Measurements from ENCODE around the gene ZNF699. TPM values are rescaled to one million over a fixed set of nuclear protein-coding genes. Genes with fewer than 3 reads are reported as not detected.

ZNF699 gene
- total and polyA plus RNA-seq, 2 of the 13 experiments (the other 11 are each of a cell fraction or from before 2014, with no cell fraction given) = 0.33 to 2.2 TPM

- no peak for TF ChIP-seq AFF4 (CRISPR knock-in tag; IDR thresholded peaks at IDR 0.05)
- TF ChIP-seq ZNF225 (CRISPR knock-in tag; IDR thresholded peaks at IDR 0.05) = no peak
- no peak for TF ChIP-seq ZNF646 (CRISPR knock-in tag; IDR thresholded peaks at IDR 0.05)
- TF ChIP-seq KDM1A (CRISPR knock-in tag; IDR thresholded peaks at IDR 0.05) = no peak
- no peak for TF ChIP-seq MTA3 (CRISPR knock-in tag; IDR thresholded peaks at IDR 0.05)
- no peak for TF ChIP-seq JDP2 (CRISPR knock-in tag; IDR thresholded peaks at IDR 0.05; ENCODE audit: borderline replicate concordance)
- TF ChIP-seq KAT7 (CRISPR knock-in tag; IDR thresholded peaks at IDR 0.05; ENCODE audit: borderline replicate concordance) = no peak
- no peak for TF ChIP-seq NR0B2 (CRISPR knock-in tag; IDR thresholded peaks at IDR 0.05)
- no peak for TF ChIP-seq ZNF136 (CRISPR knock-in tag; IDR thresholded peaks at IDR 0.05; ENCODE audit: low read depth)
- no peak for TF ChIP-seq SNAPC2 (CRISPR knock-in tag; IDR thresholded peaks at IDR 0.05)
- no peak for TF ChIP-seq ZNF468 (CRISPR knock-in tag; IDR thresholded peaks at IDR 0.05)
- TF ChIP-seq ZNF850 (CRISPR knock-in tag; conservative IDR thresholded peaks at IDR 0.05) = no peak
- 0 out of 2 replicates have a peak, but pooled peaks have one; percentile 26 for TF ChIP-seq ZBTB38 (CRISPR knock-in tag; IDR thresholded peaks at IDR 0.05)
- no peak for TF ChIP-seq ZNF512 (CRISPR knock-in tag; IDR thresholded peaks at IDR 0.05)
- no peak for TF ChIP-seq ZNF333 (CRISPR knock-in tag; IDR thresholded peaks at IDR 0.05; ENCODE audit: borderline replicate concordance)
- peak; percentile 55; the same call in 1 of the 2 replicates for TF ChIP-seq GATAD1 (CRISPR knock-in tag; IDR thresholded peaks at IDR 0.05)
- TF ChIP-seq GZF1 (CRISPR knock-in tag; IDR thresholded peaks at IDR 0.05) = no peak
- TF ChIP-seq NCOR1 (IDR thresholded peaks at IDR 0.05; ENCODE audit: borderline replicate concordance, low read length) = no peak
Observed at GRCh38 chr19:9323919-9324583, 14.4 kb upstream of the ZNF699 start, which contains the start of gene ZNF559 (continued).
